ENCODE measurements around the gene MED20.

Gene MED20, protein sequence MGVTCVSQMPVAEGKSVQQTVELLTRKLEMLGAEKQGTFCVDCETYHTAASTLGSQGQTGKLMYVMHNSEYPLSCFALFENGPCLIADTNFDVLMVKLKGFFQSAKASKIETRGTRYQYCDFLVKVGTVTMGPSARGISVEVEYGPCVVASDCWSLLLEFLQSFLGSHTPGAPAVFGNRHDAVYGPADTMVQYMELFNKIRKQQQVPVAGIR

DNA sequence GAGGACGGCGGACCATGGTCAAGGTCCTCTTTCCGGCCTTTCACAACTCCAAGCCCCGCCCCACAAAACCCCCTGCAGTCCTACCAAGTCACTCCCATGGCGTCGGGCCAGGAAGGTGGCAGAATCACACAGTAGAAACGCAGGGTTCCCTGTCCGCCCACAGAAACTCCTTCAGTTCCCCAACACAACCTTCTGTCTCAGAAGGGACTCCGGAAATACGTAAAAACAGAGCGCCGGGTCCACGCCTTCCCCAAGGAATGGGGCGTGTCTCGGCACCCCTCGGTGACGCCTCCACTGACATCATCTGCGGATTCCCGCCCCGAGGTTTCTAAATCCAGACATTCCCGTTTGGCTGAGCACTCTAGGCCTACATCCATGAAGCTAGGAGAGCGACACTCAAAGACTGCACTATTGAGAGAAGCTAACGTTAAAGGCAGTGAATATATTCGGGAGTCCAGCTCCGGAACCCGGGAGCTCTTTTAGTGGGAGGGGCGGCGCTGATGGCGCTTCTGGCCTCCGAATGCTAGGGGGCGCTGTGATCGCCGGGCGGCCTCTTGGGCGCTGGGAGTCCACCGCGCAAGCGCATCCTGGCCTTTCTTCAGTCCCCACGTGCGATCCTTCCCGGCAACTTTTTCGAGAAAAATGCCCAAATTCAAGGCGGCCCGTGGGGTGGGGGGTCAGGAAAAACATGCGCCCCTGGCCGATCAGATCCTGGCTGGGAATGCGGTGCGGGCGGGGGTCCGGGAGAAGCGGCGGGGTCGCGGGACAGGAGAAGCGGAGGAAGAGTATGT, at the start of gene MED20, which contains the start of gene BYSL:
Gene MED20, minus strand, starts transcription at position 219 of the 791 bp plus-strand sequence. Its CDS starts 121 bp downstream, at position 98.
Gene BYSL, plus strand, starts transcription at position 579 of the 791 bp plus-strand sequence. Its CDS starts 64 bp downstream, at position 643.
- peak; percentile 86 for DNase-seq (ENCODE audit: low read depth)
- TF ChIP-seq, protein P1, sequence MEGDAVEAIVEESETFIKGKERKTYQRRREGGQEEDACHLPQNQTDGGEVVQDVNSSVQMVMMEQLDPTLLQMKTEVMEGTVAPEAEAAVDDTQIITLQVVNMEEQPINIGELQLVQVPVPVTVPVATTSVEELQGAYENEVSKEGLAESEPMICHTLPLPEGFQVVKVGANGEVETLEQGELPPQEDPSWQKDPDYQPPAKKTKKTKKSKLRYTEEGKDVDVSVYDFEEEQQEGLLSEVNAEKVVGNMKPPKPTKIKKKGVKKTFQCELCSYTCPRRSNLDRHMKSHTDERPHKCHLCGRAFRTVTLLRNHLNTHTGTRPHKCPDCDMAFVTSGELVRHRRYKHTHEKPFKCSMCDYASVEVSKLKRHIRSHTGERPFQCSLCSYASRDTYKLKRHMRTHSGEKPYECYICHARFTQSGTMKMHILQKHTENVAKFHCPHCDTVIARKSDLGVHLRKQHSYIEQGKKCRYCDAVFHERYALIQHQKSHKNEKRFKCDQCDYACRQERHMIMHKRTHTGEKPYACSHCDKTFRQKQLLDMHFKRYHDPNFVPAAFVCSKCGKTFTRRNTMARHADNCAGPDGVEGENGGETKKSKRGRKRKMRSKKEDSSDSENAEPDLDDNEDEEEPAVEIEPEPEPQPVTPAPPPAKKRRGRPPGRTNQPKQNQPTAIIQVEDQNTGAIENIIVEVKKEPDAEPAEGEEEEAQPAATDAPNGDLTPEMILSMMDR (IDR thresholded peaks at IDR 0.05; ENCODE audit: low read depth, low read length, missing control alignments): peak; percentile 97
- in situ Hi-C loops (cut with HindIII; ENCODE audit: low sequenced_read_pairs): no loop called here
- peak within 1 kb of the TSS; percentile 83 for H3K4me3 ChIP-seq (ENCODE audit: low read depth, low read length)

DNA sequence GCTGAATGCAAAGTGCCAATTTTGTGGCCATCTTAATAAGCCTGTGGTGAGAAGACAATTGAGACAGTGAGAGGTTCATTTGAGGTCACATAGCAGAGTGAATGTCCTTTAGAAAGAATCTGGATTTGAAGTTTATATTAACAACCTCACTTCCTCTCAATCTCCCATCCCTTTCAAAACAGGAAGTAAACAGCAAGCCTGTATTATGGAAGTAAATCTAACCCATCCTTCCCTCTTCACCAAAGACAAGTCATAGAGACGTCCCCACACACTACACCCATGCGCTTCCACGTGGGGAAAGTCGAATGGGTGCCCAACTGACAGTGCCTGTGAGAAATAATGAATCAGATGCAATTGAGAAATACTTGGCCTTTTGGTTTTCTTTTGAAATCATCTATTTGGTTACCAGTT, 49.5 kb upstream of the MED20 start:
- TF ChIP-seq, protein P1 (IDR thresholded peaks at IDR 0.05; ENCODE audit: low read depth, low read length, missing control alignments): no peak
- no peak overlapping the region for H3K4me3 ChIP-seq (ENCODE audit: low read depth, low read length)
- in situ Hi-C loops (cut with HindIII; ENCODE audit: low sequenced_read_pairs): no loop called here
- DNase-seq (ENCODE audit: low read depth): no peak

DNA sequence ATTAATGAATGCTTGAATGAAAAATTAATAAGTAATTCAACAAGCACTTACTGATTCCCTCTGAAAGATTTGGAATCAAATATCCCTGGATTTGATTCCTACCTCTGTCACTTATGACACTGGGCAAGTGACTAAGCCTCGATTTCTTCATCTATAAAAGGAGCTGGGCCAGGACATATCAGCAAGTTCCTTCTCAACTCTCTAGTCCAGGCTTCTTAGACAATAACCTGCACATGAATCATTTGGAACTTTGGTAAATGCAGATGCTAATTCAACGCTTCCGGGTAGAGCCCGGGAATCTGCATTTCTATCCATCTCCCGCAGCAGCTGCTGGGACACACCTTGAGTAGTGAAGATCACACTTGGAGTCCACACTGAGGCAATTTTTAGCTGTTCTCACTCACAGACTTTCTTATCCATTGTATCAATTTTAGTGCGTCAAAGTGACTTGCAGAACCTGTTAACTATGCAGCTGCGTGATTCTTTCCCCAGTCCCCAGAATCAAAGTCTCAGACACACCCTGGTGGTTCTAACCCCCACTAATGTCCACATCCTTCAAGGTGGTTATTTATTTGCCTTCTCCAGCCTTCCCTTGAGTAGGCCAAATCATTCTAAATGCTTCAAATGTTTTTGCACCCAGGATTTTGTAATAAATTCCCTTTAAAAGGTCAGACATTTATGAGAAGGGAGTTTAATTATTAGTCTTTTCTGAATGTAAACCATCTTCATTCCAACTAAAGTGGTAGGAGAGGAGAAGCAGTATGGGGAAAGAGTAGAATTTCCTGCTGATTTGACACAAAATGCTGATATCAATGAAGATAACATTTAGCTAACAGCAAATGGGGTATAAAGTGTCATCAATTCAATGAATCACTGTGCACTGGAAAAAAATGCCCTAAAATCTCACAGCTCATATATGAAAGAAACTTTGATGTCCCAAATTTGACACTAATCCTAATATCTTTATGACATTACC, 46.7 kb upstream of the MED20 start:
- no peak for DNase-seq (ENCODE audit: low read depth)
- in situ Hi-C loops (cut with HindIII; ENCODE audit: low sequenced_read_pairs): no loop called here

DNA sequence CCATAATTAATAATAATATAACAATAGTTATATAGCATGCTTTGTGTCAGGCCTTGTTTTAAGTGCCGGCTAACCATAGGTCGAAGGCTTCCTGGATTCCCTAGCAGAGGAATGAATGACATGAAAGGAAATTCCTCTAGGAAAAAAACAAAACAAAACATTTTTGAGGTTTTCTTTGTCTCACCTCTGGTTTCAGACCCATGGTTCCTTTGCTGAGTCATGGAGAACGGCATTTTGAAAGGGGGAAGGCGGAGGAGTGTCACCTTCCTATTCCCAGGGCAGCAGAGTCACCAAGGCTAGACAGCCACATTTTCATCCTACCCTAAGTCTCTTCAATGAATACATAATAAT, 46.0 kb upstream of the MED20 start:
- H3K4me3 ChIP-seq (ENCODE audit: low read depth, low read length): no peak overlapping the region
- TF ChIP-seq, protein P1 (IDR thresholded peaks at IDR 0.05; ENCODE audit: low read depth, low read length, missing control alignments): no peak
- DNase-seq (ENCODE audit: low read depth): peak; percentile 73
- in situ Hi-C loops (cut with HindIII; ENCODE audit: low sequenced_read_pairs): no loop called here

More for the DNA sequence above, 46.7 kb upstream of the MED20 start:
- TF ChIP-seq, protein P1 (IDR thresholded peaks at IDR 0.05; ENCODE audit: low read depth, low read length, missing control alignments): no peak
- no peak overlapping the region for H3K4me3 ChIP-seq (ENCODE audit: low read depth, low read length)

DNA sequence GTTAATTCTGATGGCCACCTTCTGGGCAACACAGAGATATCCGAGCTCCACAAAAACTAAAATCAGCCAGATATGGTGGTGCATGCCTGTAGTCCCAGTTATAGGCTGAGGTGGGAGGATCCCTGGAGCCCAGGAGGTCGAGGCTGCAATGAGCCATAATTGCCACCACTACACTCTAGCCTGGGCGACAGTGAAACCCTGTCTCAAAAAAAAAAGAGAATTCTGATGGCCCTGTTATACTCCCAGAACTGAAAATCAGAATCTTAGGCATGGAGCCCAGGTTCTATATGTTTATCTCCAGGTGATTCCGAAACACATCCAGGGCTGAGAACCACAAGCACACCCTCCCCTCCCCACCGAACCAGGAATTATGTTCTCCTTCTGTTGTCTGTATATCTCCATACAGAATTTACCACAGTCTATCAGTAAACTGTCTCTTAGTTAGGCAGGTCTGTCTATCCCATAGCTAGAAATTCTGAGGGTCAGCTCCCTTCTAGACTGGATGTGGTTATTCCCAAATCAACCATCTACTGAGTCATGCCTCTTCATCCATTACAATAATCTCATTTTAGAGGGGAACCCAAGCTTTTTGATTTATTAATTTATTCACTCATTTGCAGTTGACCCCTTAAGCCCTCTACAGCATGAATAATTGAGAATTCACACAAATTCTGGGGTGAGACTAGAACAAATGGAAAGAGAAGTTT, 45.4 kb upstream of the MED20 start:
- in situ Hi-C loops (cut with HindIII; ENCODE audit: low sequenced_read_pairs): no loop called here

More for the DNA sequence above, 45.4 kb upstream of the MED20 start:
- peak; percentile 37 for DNase-seq (ENCODE audit: low read depth)
- H3K4me3 ChIP-seq (ENCODE audit: low read depth, low read length): no peak overlapping the region
- TF ChIP-seq, protein P1 (IDR thresholded peaks at IDR 0.05; ENCODE audit: low read depth, low read length, missing control alignments): no peak
